GM20431 (cell line): Measurements from ENCODE around the gene LTBP2.

Experiments used
- in situ Hi-C: fragments of 300-500 bp; cut with MseI, MboI; formaldehyde crosslinking; loops from one replicate; pipeline ENCODE4 v1.15.0; 2020; ENCODE audit warnings: low sequenced_read_pairs; ENCODE audit not compliant: unreplicated experiment

The LTBP2 gene

DNA sequence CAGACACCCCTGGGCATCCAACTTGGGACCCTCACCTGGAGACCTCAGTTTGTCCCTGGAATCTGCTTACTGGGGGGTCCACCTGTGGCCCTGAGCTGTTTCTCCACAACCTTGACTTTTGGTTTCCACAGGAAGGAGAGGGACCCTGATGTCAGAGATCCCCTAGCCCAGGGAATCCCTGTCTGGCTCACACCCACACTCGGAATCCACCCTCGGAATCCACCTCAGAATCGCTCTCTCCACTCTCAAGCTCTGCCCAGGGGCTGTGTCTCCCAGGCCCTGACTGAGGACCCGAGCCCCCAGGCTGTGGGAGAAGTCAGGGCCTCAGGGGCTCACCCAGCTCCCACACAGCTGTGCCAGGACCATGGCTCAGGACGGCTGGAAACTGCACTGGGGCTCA is 17.4 kb downstream of the LTBP2 start:
- in situ Hi-C loops: no loop called here

DNA sequence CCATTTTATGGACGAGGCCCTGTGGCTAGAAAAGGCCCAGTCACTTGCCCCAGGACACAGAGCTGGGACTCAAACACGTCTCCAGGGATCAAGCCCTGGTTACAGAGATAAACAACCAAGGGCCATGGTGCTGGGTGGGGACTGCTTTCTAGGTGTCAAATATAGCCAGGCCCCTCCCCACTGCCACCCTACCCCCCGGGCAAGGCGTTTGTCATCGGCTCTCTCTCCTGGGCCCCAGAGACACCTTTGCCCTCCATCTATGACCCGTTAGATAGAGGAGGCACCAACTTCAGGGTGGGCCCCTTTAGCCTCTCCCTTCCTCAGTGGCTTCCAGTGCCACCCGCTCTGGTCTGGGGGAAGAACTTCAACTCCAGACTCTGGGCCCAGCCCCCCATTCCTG is 18.0 kb downstream of the LTBP2 start:
- in situ Hi-C loops: no loop called here

DNA sequence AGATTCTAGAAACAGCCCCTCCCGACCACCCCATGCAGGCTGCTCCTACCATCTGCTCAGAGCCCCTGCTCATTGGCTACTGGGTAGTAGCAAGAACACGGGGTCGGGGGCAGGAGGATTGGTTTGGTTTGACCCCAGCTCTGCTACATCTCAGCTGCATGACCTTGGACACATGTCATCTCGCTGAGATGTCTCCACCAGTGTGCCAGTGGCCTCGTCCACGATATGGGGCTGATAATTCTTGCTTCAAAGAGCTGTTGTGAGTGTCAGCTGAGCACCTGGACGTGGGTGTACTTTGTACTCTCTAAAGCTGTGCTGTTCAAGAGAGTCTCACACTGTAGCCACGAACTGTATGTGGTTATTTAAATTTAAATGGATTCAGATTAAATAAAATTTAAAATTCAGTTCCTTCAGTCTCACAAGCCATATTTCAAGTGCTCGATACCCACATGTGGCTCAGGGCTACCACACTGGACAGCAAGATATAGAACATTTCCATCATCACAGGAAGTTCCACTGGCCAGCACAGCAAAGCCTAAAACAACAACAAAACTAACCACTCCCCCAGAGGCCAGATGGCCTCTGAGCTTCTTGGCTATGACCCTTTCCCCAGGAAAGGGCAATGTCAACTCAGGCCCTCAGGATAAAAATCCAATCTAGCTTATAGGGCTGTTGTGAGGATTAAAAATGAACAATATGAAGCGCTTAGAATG is 18.6 kb downstream of the LTBP2 start:
- in situ Hi-C loops: no loop called here

DNA sequence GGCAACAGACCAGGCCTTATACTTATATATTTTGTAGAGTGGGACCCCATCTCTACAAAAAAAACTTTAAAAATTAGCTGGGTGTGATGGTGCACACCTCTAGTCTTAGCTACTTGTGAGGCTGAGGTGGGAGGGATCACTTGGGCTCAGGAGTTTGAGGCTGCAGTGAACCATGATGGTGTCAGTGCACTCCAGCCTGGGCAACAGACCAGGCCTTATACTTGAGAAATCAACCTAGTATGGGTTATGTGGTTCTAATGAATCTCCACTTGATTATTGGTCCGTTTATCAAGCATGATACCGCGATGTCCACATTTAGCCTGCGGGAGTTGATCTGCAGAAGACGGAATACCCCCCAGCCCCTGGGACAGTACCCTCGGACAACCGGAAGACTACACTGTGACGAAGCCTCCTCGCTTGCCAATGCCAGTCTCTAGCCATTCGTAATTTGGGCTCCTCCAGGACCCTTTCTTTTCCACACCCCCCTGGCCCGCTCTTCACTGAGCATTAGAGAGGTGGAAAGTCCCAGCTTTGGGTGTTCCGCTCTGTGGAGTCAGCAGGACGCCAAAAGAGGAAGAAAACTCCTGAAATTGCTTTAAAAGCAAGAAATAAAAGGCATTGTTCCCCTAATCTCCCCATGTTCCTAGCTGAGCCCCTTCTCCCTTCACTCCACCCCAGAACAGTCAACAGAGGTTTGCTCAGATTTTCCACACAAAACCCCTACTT is 19.4 kb downstream of the LTBP2 start:
- in situ Hi-C loops: no loop called here

DNA sequence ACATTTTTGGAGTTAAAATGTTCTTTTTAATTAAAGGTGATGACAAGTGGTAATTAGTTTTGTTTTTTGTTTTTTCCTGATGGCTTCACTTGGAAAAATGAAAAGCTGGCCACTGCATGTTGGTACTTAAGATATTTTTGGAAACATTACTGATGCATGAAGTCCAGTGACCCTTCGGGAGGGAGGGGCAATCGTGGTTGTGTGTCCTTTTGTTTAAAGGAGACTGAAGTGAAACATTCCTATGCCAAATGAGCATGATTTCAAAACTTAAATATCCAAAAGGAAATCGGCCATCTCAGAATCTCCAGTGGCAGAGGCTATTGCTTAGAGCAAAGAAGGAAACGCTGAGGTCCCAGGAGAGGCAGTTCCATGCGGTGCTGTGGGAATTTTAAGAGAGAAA is 20.1 kb downstream of the LTBP2 start:
- in situ Hi-C loops: no loop called here

DNA sequence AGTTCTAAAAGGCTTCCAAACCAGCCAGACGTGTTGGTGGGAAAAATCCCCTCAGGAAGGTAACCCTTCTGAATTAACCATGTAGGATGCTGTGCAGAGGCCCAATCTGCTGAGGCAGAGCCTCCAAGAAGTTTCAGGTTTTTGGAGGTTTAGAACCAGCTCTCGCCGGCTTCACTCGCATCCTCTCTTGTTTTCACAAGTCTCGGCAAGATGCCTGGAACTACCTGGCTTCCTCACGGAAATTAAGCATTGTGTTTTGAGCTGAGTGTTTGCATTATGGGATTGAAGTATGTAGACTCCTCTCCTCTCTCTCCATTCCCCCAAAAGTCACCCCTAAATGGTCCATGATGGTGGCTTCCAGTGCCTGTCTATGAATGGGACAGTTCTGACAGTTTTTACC is 20.6 kb downstream of the LTBP2 start:
- in situ Hi-C loops: no loop called here

DNA sequence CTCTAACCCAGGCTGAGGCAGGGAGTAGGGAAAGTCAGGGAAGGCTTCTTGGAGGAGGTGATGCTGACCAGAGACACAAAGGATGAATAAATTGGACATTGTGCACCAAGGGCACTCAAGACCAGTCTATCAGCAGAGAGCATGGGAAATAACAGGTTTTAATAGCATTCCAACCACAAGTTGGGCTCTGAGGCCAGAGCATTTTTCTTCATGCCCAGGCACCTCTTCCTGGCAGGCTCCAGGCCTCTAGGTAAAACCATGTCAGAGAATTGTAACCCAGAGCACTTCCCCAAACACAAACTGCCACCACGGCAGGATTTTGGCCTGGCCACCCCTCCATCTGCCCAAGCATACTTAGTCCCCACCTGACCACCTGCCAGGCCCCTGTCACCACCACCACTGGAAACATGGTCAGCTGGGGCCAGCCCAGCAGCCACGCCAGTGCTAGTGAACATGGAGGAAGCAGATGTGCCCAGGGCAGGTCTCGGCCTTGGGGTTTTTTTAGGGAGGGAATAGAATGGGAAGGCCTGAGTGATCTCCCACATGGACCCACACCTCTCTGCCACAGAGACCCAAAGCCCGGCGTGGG is 22.7 kb downstream of the LTBP2 start:
- in situ Hi-C loops: no loop called here

DNA sequence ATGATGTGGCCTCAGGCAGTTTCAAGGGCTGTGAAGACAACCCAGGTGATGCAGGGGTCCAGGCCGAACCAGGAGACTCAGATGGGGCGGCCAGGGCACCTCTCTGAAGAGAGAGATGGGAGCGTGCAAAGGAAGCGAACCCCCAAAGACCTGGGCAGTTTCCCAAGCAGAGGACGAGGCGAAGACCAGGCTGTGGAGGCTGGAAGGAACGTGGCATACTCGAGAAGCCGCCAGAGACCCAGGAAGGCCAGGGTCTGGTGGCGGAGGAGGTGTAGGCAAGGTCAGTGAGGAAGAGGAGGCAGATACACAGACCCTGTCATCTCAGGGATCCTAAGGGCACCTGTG is 24.7 kb downstream of the LTBP2 start:
- in situ Hi-C loops: no loop called here

DNA sequence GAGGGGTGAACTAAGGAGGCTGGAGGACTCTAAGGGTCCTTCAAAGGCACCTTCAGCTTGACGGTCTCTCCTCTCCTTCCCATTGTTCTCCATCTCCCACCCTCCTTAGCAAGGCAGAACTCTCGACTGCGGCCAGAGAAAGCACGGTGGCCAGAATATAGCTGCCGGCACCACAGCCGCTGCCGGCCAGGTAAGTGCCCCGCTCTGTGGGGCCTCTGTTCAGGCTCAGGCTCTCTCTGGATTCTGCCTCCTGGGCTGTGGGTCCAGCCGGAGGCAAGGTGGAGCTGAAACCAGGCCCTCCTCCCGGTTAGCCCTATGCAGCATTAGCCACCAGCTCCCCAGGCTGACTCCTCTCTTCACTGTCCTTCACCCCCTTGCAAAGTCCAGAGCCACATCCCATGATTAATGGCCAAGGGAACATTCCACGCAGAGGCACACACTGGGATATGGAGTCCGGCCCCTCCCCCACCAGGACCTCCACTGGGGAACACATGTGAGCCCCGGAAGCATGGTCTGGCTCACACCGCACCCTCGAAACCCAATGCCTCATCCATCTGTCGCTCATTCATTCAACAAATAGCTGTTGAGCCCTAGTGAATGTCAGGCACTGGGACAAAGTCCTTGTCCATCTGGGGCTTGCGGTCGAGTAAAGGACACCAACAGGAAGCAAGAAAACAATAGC is 25.2 kb downstream of the LTBP2 start:
- in situ Hi-C loops: no loop called here

DNA sequence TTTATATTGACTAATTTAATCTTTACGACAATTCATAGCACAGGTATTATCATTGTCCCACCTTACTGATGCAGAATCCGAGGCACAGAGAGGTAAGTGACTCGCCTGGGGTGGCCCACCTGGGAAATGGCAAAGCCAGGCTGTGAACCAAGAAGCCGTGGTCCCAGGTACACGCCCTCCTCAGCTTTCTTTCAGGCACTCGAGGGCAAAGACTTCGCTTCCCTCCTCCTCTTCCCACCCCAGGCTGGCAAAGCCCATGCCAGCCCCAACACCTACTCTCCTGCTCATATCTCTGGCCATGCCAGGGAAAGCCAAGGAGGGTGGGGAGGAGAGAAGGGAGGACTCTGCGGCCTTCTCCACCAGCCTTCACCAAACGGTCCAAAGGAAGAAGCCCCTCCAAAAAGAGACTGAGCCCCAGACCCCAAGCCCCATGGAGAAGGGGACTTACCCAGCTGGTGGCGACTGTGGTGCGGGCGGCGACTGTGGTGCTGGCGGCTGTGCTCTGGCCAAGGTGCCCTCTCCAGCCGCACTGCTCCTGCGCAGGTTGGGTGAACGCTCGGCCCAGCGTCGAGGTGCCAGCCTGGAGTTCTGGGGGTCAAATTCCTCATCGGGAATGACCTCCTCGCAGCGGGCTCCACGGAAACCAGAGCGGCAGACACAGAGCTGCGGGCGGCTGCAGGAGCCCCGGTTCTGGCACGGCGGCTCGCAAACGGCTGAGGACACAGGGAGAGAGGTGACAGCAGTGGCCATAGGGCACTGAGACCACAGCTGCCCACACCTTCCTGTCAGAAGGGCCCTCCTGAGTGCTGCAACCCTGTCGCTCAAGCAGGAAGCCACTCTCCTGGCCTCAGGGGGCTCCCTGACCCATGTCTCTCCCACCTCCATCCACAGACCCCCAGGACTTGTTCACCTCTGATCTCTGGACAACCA is 26.4 kb downstream of the LTBP2 start:
- in situ Hi-C loops: no loop called here

DNA sequence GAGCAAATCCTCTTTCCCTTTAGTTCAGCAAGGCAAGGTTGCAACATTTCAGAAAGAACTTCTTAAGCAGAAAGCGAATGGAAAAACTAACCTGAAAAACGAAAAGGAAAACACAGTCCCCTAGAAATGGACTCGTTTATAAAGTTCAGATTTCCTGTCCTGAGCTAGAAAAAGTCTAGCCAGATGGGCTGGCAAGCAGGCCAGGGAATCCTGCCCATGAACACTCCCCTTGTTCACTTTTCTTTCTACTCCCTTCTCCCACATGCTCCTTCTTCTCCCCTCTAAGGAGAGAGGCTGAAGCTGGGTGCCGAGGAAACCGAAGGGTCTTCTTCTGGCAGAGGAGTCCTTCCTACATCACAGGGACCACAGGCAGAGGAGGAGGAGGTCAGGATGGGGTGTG is 27.1 kb downstream of the LTBP2 start:
- in situ Hi-C loops: no loop called here

DNA sequence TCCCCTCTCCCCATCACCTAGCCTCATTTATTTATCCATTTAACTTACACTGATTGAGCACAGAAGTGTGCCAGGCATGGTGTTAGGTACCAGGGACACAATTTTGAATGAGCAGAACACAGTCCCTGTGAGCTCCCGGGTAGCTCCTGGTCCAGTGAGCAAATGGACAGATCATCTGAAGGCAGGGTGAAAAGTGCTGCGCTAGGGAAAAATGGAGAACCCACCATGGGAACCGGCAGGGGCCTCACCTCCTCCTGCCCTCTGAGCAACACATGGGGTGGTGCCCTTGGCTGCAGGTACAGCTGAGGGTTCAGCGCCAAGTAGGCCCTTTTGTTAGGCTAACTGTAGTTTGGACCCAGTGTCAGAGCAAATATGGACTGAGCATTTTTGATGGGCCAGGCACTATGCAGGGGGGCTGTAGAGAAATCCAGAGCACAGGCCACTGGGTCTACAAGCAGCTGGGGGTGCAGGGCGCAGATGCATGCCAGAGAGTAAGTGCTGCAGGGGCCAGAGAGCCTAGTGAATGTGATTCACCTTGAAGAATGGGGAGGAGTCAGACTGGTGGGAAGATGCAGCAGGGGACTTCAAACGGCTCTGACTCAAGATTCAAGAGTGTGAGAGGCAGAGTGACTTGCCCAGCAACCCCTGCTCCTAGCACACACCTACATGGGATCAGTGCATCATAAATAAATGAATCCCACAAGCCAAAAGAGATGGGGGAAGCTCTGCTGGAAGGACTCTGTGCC is 28.2 kb downstream of the LTBP2 start:
- in situ Hi-C loops: no loop called here

DNA sequence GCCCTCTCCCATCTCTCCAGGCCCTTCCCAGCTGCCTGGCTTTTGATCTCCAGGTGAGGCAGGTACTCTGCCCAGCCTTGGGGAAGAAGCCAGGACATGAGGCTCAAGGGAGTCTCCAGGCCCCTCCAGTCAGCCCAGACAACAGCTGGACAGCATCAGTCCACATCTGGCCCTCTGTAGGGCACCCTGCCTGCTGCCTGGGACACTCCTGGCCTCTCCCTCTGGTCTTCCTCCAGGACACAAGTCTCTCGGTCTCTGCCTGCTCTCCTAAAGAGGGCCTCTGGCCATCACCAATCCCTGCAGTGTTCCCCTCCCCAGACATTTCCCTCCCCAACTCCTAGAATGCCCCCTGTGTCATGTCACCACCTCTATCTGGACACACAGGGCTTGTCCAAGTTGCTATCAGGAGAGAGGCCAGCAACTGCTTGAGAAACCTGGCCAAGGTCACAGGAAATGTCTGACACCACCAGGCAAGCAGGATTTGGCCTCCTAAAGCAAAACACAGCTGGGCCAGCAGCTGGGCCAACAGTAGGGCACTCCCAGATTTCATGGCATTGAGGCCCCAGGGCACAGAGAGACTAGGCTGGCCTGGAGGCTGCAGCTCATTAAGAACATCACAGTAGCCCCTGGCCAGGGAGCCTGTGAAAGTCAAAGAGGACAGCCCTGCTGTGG is 29.0 kb downstream of the LTBP2 start:
- in situ Hi-C loops: no loop called here

DNA sequence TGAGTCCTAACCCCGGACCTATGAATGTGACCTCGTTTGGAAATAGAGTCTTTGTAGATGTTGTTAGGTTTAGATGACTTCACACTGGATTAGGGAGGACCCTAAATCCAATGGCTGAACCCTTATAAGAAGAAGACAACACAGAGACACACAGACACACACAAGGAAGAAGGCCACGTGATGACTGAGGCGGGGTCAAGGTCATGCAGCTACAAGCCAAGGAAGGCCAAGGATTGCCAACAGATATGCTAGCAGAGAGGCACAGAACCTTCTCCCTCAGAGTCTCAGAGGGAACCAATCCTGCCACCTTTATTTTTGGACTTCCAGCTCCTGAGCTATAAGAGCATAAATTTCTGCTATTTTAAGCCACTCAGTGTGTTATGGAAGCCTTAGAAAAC is 31.8 kb downstream of the LTBP2 start:
- in situ Hi-C loops: no loop called here

DNA sequence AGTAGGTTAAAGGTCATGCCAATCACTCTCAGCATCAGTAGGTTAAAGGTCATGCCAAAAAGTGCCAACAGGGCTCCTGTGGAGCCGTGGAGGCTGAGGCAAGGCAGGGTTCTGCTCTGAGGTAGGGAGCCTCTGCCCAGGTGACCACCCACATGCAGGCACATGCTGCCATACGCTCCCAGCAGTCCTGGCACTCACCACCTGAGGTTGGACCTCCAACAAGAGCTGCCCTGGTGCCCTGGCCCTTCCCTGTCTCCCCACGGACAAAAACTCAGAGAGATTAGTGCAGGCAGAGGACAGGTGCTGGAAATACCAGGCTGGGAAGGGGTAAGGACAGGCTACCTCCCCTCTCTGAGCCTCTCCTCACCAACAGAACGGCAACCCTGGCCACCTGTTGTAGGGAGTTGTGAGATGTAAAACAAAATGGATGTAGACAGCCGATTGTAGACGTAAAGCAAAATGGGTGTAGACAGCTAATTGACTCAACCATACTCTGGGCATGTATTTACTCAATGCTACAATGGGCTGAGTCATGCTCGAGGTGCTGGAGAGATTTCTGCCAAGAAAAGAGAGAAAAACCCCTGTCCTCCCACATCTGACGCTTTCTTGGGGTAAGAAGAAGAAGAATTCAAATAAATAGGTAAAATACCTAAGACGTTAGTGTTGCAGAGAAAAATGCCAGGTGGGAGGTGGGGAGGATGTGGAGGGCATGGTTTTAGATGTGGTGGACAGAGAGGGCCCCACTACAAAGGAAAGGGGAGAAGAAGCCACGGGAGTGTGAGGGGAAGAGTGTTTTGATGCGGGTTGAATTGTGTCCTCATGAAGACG is 32.4 kb downstream of the LTBP2 start:
- in situ Hi-C loops: no loop called here

DNA sequence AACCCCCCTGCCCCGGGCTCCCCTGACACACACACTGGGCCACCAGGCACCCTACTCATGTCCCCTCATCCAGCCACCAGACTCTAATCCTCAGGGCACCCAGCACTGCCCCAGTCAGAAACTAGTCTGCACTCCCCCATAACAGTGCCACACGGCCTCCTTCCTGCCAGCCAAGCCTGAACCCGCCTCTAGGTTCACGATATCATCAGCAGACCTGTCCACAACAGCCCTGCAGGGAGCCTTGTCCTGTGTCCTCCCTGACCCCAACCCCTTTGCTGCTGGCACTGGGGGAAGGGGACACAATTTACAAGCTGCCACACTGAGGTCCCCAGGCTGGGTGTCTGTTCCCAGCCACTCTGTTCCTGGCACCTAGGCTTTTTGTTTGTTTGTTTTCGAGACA is 33.6 kb downstream of the LTBP2 start:
- in situ Hi-C loops: no loop called here

DNA sequence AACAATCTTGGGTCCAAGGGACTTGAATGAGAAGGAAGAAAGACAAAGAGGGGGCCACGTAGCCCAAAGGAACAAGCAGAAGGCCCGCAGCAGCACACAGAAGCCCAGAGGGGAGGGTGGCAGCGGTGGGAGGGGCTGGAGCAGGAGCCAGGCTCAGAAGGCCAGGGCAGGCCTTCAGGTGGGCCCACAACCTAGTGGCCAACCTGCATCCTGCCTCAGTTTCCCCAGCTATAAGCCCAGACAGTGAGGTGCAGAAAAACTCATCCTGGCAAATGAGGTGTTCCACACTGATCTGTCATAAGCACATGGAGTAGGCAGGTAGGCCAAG is 34.1 kb downstream of the LTBP2 start:
- in situ Hi-C loops: no loop called here

DNA sequence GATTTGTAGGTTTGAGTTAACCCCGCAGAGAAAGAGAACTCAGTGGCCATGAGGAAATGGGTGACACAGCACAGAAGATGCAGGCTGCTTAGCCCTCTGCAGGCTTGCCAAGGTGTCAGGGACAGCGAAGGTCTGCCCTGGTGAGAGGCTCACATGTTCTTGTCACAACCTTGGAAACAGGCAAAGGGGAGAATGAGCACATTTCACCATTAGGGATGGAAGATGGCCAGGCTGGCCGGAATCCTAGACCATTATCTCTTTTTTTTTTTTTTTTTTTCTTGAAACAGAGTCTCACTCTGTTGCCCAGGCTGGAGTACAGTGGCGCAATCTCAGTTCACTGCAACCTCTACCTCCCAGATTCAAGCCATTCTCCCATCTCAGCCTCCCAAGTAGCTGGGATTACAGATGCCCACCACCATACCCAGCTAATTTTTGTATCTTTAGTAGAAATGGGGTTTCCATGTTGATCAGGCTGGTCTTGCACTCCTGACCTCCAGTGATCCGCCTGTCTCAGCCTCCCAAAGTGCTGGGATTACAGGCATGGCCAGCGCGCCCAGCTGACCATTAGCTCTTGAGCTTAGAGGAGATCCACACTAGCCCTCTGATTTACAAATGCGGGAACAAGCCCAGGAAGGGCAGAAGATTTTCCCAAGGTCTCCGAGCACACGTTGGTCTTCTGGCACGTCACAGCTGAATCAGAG is 34.6 kb downstream of the LTBP2 start:
- in situ Hi-C loops: no loop called here
